Muscle of leg (tissue), 11 donors: ENCODE measurements around the gene REEP6. TPM values are rescaled to one million over a fixed set of nuclear protein-coding genes. Genes with fewer than 3 reads are reported as not detected.

Experiments
- DNase-seq: peaks from one replicate; pipeline ENCODE4 v3.0.0; 2013
- H3K27ac ChIP-seq: one replicate; pipeline ENCODE4 v1.5.1; 2013; ENCODE audit warnings: mild to moderate bottlenecking, low read length, control low read depth
- H3K27me3 ChIP-seq: one replicate; pipeline ENCODE4 v1.6.1; 2013; ENCODE audit warnings: low read length; ENCODE audit not compliant: control insufficient read depth, insufficient read depth
- H3K36me3 ChIP-seq: one replicate; pipeline ENCODE4 v1.6.1; 2013; ENCODE audit warnings: low read length; ENCODE audit not compliant: control insufficient read depth, insufficient read depth
- H3K4me1 ChIP-seq: one replicate; pipeline ENCODE4 v1.6.1; 2013; ENCODE audit warnings: low read length; ENCODE audit not compliant: control insufficient read depth, insufficient read depth
- H3K4me3 ChIP-seq: one replicate; pipeline ENCODE4 v1.5.1; 2013; ENCODE audit warnings: low read length, control low read depth
- H3K9me3 ChIP-seq: replicated peaks from 2 replicates; pipeline ENCODE4 v1.6.1; 2013; ENCODE audit warnings: low read depth, low read length; ENCODE audit not compliant: control insufficient read depth
- WGBS: methylation state at CpG from one replicate; pipeline ENCODE4 v1.1.5; 2013; ENCODE audit warnings: missing lambda C conversion rate; ENCODE audit not compliant: insufficient coverage; 5-methylcytosine and 5-hydroxymethylcytosine counted together
- polyA plus RNA-seq, 8 donors: library from polyadenylated mRNA; unstranded; fragments of 120-200 nt; gene quantifications; one replicate each; pipeline versions ENCODE4 v1.2.1 to v1.2.3, GENCODE V29; 2013; ENCODE audit warnings: inconsistent platforms in 1 of 8, low replicate concordance in 1 of 8; ENCODE audit not compliant: insufficient read length in 8 of 8, insufficient read depth in 1 of 8
- total RNA-seq: library from RNA; stranded (reverse); fragments of 120-200 nt; gene quantifications from one replicate; pipeline ENCODE4 v1.2.4, GENCODE V29; 2013

The REEP6 gene
- total and polyA plus RNA-seq, 9 donors = 0.58 to 11.9 (median 1.8) TPM

- 21% methylated on average over 36 of the region's 43 CpGs for WGBS
- Histone ChIP-seq H3K27me3 (peaks cover 79% of the 10 kb centered on the region), H3K4me1 (peaks cover 28% of the 10 kb centered on the region), H3K27ac (no peak overlapping the region), H3K9me3 (no peaks in the 10 kb centered on the region), H3K36me3 (peaks cover 4% of the 10 kb centered on the region), H3K4me3 (no peak overlapping the region)
- no peak for DNase-seq
These were observed 34.7 kb upstream of the REEP6 start for GRCh38 chr19:1456121-1456900.

GRCh38 chr19:1457031-1457739 is 33.8 kb upstream of the REEP6 start:
- 10% methylated on average over 47 of the region's 48 CpGs for WGBS
- no peak overlapping the region for H3K27ac ChIP-seq
- no peaks in the 10 kb centered on the region for H3K9me3 ChIP-seq
- no peak overlapping the region for H3K4me3 ChIP-seq
- no peak for DNase-seq
- H3K4me1 ChIP-seq = peaks cover 24% of the 10 kb centered on the region
- H3K27me3 ChIP-seq = peaks cover 70% of the 10 kb centered on the region
- H3K36me3 ChIP-seq = peaks cover 4% of the 10 kb centered on the region

GRCh38 chr19:1457892-1458291 is 33.1 kb upstream of the REEP6 start:
- peaks cover 4% of the 10 kb centered on the region for H3K36me3 ChIP-seq
- peaks cover 63% of the 10 kb centered on the region for H3K27me3 ChIP-seq
- H3K27ac ChIP-seq = no peak overlapping the region
- WGBS = 78% methylated on average over 14 of the region's 16 CpGs
- no peaks in the 10 kb centered on the region for H3K9me3 ChIP-seq
- H3K4me3 ChIP-seq = no peak overlapping the region
- no peak for DNase-seq
- peaks cover 17% of the 10 kb centered on the region for H3K4me1 ChIP-seq

GRCh38 chr19:1459479-1459878 is 31.5 kb upstream of the REEP6 start:
- H3K27ac ChIP-seq = no peak overlapping the region
- 69% methylated on average over 4 of the region's 9 CpGs for WGBS
- H3K4me3 ChIP-seq = no peak overlapping the region
- H3K27me3 ChIP-seq = peaks cover 55% of the 10 kb centered on the region
- H3K36me3 ChIP-seq = peaks cover 4% of the 10 kb centered on the region
- DNase-seq = no peak
- peaks cover 5% of the 10 kb centered on the region for H3K4me1 ChIP-seq
- no peaks in the 10 kb centered on the region for H3K9me3 ChIP-seq

- Histone ChIP-seq H3K9me3 (no peaks in the 10 kb centered on the region), H3K27me3 (peaks cover 56% of the 10 kb centered on the region), H3K4me3 (no peak overlapping the region), H3K36me3 (peaks cover 4% of the 10 kb centered on the region), H3K4me1 (peaks cover 5% of the 10 kb centered on the region), H3K27ac (no peak overlapping the region)
- DNase-seq = no peak
- WGBS = 93% methylated on average over 31 of the region's 36 CpGs
These were observed 30.7 kb upstream of the REEP6 start for GRCh38 chr19:1460033-1460995.

GRCh38 chr19:1461862-1462261 is 29.1 kb upstream of the REEP6 start:
- DNase-seq = no peak
- H3K36me3 ChIP-seq = peaks cover 4% of the 10 kb centered on the region
- WGBS = 78% methylated on average over 17 of the region's 24 CpGs
- H3K4me3 ChIP-seq = no peak overlapping the region
- no peak overlapping the region for H3K27ac ChIP-seq
- H3K4me1 ChIP-seq = peaks cover 10% of the 10 kb centered on the region
- peaks cover 56% of the 10 kb centered on the region for H3K27me3 ChIP-seq
- H3K9me3 ChIP-seq = no peaks in the 10 kb centered on the region

- no peak for DNase-seq
- Histone ChIP-seq H3K36me3 (peaks cover 1% of the 10 kb centered on the region), H3K4me1 (peaks cover 35% of the 10 kb centered on the region), H3K9me3 (no peaks in the 10 kb centered on the region), H3K27ac (no peak overlapping the region), H3K4me3 (no peak overlapping the region), H3K27me3 (peaks cover 60% of the 10 kb centered on the region)
- WGBS = 25% methylated on average over 83 of the region's 83 CpGs
These were observed 25.6 kb upstream of the REEP6 start for GRCh38 chr19:1465191-1466016.

GRCh38 chr19:1466018-1466460 is 24.9 kb upstream of the REEP6 start:
- Histone ChIP-seq H3K27ac (no peak overlapping the region), H3K9me3 (no peaks in the 10 kb centered on the region), H3K4me1 (peaks cover 40% of the 10 kb centered on the region), H3K4me3 (no peak overlapping the region), H3K27me3 (peaks cover 67% of the 10 kb centered on the region), H3K36me3 (no peaks in the 10 kb centered on the region)
- no peak for DNase-seq
- WGBS = 35% methylated on average over 41 of the region's 41 CpGs

GRCh38 chr19:1466461-1467214 is 24.3 kb upstream of the REEP6 start:
- no peak for DNase-seq
- WGBS = 15% methylated on average over 70 of the region's 70 CpGs
- no peaks in the 10 kb centered on the region for H3K9me3 ChIP-seq
- peaks cover 73% of the 10 kb centered on the region for H3K27me3 ChIP-seq
- no peak overlapping the region for H3K4me3 ChIP-seq
- no peaks in the 10 kb centered on the region for H3K36me3 ChIP-seq
- peaks cover 46% of the 10 kb centered on the region for H3K4me1 ChIP-seq
- no peak overlapping the region for H3K27ac ChIP-seq
